Measurements from ENCODE around the gene PDS5A. TPM values are rescaled to one million over a fixed set of nuclear protein-coding genes. Genes with fewer than 3 reads are reported as not detected.
A peak's percentile ranks its signal among the peaks of the same experiment; 100 is the strongest.

The PDS5A gene
- total RNA-seq, 6 experiments from 2014 or later = 28.0 to 45.7 (median 33.2) TPM

DNA sequence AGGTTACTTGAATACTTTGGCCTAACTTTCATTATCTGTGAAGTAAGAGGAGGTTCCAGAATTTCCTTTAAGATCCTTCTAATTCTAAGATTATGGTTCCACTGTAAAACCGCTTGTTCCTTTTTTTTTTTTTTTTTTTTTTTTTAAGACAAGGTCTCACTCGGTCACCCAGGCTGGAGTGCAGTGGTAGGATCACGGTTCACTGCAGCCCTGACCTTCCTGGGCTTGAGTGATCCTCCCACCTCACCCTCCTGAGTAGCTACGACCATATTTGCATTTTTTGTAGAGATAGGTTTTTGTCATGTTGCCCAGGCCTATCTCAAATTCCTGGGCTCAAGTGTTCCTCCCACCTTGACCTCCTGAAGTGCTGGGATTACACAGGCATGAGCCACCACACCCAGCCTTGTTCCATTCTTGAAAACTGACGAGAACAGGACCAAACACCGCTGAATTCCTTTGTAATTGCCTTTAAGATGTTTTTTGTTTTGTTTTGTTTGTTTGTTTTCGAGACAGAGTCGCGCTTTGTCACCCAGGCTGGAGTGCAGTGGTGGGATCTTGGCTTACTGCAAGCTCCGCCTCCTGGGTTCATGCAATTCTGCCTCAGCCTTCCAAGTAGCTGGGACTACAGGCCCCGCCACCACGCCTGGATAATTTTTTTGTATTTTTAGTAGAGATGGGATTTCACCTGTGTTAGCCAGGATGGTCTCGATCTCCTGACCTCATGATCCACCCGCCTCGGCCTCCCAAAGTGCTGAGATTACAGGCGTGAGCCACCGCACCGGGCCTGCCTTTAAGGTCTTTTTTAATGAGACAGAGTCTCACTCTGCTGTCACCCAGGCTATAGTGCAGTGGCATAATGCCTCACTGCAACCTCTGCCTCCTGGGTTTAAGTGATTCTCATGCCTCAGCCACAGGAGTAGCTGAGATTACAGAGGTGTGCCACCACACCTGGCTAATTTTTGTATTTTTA, 6.8 kb downstream of the PDS5A start:
- intact Hi-C loops (cut with DNase I) = loop anchor here (10.0 kb wide), 1 partner anchor 266 kb away; no protein-coding TSS in a partner anchor
- ATAC-seq = peak; percentile 30 to 57 (median 40)
- Histone ChIP-seq H3K27me3 (no peaks in the 10 kb centered on the region), H3K9me3 (no peaks in the 10 kb centered on the region), H3K4me3 (no peak overlapping the region), H3K4me1 (peaks cover 0 to 49% (median 17%) of the 10 kb centered on the region in 4 donors), H3K27ac (no peak overlapping the region), H3K36me3 (peaks cover 0 to 10% (median 0%) of the 10 kb centered on the region in 4 donors)
- WGBS (ENCODE audit: insufficient coverage, low coverage, low lambda C conversion rate, missing lambda C conversion rate) = 72% methylated on average over 15 of the region's 18 CpGs
- no peak for DNase-seq
- no peak for TF ChIP-seq POLR2A (IDR thresholded peaks at IDR 0.05)
- TF ChIP-seq, protein P1, sequence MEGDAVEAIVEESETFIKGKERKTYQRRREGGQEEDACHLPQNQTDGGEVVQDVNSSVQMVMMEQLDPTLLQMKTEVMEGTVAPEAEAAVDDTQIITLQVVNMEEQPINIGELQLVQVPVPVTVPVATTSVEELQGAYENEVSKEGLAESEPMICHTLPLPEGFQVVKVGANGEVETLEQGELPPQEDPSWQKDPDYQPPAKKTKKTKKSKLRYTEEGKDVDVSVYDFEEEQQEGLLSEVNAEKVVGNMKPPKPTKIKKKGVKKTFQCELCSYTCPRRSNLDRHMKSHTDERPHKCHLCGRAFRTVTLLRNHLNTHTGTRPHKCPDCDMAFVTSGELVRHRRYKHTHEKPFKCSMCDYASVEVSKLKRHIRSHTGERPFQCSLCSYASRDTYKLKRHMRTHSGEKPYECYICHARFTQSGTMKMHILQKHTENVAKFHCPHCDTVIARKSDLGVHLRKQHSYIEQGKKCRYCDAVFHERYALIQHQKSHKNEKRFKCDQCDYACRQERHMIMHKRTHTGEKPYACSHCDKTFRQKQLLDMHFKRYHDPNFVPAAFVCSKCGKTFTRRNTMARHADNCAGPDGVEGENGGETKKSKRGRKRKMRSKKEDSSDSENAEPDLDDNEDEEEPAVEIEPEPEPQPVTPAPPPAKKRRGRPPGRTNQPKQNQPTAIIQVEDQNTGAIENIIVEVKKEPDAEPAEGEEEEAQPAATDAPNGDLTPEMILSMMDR (IDR thresholded peaks at IDR 0.05) = no peak

DNA sequence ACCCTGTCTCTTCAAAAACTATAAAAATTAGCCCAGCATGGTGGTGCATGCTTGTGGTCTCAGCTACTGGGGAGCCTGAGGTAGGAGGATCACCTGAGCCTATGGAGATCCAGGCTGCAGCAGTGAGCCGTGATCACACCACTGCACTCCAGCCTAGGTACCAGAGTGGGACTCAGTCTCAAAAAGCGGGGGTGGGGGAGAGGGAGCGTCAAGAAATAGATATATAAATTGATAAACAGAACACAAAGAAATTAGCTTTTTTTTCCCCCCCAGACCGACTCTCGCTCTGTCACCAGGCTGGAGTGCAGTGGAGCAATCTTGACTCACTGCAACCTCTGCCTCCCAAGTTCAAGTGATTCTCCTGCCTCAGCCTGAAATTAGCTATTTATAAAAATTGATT, 14.1 kb downstream of the PDS5A start:
- DNase-seq = no peak
- H3K27ac ChIP-seq = no peak overlapping the region
- intact Hi-C loops (cut with DNase I) = no loop called here
- peaks cover 0 to 18% (median 3%) of the 10 kb centered on the region in 4 donors for H3K4me1 ChIP-seq
- TF ChIP-seq, protein P1 (IDR thresholded peaks at IDR 0.05) = no peak
- TF ChIP-seq POLR2A (IDR thresholded peaks at IDR 0.05) = no peak
- WGBS (ENCODE audit: insufficient coverage, low coverage, low lambda C conversion rate, missing lambda C conversion rate) = 93% methylated on average over 5 of the region's 5 CpGs
- H3K27me3 ChIP-seq = no peaks in the 10 kb centered on the region
- H3K36me3 ChIP-seq = no peaks in the 10 kb centered on the region
- no peak overlapping the region for H3K4me3 ChIP-seq
- no peaks in the 10 kb centered on the region for H3K9me3 ChIP-seq
- no peak for ATAC-seq

DNA sequence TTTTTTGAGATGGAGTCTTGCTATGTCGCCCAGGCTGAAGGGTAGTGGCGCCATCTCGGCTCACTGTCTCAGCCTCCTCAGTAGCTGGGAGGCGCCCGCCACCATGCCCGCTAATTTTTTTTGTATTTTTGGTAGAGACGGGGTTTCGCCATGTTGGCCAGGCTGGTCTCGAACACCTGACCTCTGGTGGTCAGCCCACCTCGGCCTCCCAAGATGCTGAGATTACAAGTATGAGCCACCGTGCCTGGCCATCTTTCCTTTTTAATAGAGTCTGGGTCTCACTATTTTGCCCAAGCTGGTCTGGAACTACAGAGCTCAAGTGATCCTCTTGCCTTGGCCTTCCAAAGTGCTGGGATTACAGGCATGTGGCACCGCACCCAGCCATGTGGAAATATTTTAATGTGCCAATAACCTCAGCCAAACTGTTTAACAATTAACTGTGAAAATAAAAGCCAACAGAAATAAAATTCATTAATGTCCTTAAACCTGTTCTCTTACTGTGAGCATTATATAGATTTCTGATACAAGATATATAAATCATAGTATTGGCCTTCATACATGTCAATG, 16.3 kb downstream of the PDS5A start:
- DNase-seq (peak in 1 of 3 donors; percentile 52), ATAC-seq (peak; percentile 54 to 77 (median 64))
- WGBS (ENCODE audit: insufficient coverage, low coverage, low lambda C conversion rate, missing lambda C conversion rate) = 90% methylated on average over 10 of the region's 12 CpGs
- no peak overlapping the region for H3K4me3 ChIP-seq
- no peaks in the 10 kb centered on the region for H3K9me3 ChIP-seq
- H3K36me3 ChIP-seq = no peaks in the 10 kb centered on the region
- no peak overlapping the region for H3K27ac ChIP-seq
- H3K27me3 ChIP-seq = no peaks in the 10 kb centered on the region
- TF ChIP-seq, protein P1 (IDR thresholded peaks at IDR 0.05) = no peak
- no peak for TF ChIP-seq POLR2A (IDR thresholded peaks at IDR 0.05)
- H3K4me1 ChIP-seq = peaks cover 0 to 17% (median 3%) of the 10 kb centered on the region in 4 donors
- intact Hi-C loops (cut with DNase I) = no loop called here

DNA sequence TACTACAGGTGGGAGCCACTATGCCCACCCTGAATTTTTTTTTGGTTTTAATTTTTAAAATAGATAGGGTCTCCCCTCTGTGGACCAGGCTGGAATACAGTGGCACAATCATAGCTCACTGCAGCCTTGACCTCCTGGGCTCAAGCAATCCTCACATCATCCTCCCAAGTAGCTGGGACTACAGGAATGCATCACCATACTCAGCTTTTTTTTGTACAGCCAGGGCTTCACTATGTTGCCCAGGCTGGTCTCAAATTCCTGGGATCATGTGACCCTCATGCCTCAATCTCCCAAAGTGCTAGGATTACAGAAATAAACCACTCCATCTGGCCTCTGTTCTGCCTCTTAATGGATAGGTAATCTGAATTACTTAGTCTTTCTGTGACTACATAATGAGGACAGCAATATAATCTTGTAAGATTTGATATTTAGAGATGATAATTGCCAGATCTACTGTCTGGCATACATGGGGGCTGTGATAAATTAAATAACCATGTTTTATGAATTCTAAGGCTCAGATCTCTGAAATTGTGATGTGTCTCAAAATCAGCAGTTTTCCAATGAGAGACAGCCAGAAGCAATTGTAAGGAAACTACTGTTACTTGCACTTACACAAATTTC, 26.7 kb downstream of the PDS5A start:
- intact Hi-C loops (cut with DNase I) = no loop called here
- no peak for ATAC-seq
- TF ChIP-seq, protein P1 (IDR thresholded peaks at IDR 0.05) = no peak
- no peak for TF ChIP-seq POLR2A (IDR thresholded peaks at IDR 0.05)

More for the DNA sequence above, 26.7 kb downstream of the PDS5A start:
- DNase-seq = no peak
- Histone ChIP-seq H3K4me3 (no peak overlapping the region), H3K4me1 (peaks cover 0 to 4% (median 0%) of the 10 kb centered on the region in 4 donors), H3K27ac (no peak overlapping the region), H3K27me3 (no peaks in the 10 kb centered on the region), H3K36me3 (no peaks in the 10 kb centered on the region), H3K9me3 (no peaks in the 10 kb centered on the region)
